Kasumi-1 (cell line): ENCODE results near the gene CGNL1.

Source experiments
- DNase-seq, 2 experiments: peaks; one replicate each; lab custom pipeline; 2025; lab: John Stamatoyannopoulos, UW

Gene CGNL1

DNA sequence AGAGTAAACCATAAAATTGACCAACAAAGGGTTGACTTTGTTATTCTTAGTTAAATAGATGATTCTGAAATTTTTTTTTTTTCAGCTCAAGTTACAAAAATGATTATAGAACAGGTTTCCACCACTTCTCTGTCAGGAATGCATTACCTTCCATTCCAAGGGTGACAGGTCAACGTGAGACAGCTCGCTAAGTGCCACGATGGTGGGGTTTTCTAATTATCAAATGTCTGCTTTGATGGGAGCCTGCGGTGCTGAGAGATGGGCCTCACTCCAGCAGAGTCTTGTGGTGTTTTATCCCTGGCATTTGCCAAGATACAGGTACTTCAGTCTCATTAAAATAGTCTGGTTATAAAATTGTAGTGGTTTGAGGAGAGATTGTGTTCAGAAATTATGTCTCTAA lies 80.3 kb downstream of the CGNL1 start:
- no peak for DNase-seq

DNA sequence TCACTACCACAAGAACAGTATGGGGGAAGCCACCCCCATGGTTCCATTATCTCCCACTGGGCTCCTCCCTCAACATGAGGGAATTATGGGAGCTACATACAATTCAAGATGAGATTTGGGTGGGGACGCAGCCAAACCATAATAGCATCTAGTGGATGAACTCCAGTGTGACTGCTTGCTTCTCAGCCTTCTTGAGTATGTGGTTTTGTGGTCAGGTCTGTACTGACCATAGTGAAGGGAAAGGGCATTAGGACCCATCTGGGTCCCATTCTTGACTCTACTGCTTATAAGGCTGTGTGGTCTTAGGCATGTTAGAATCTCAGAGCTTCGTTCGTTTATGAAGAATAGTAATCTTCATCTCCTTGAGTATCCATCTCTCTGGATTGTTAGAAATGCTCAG lies 81.4 kb downstream of the CGNL1 start:
- no peak for DNase-seq

DNA sequence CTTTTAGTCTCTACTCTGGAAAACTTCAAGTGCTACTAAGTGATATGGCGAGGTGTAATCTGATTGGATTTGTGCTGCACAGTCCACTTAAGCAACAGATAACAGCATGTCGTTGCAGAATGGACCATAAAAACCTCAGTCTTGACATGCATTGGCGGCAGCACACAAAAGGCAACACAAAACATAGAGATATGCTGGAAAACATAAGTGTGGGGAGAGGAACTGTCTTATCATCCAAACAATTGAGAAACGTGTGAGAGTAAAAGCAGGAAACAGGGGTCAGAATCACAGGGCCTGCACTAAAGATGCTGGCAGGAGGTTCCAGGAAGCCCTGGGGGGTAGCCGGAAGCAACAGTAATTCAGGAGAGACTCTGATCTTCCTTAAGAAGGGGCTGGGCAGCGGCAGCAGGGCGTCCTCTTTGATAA lies 82.1 kb downstream of the CGNL1 start:
- DNase-seq: no peak

DNA sequence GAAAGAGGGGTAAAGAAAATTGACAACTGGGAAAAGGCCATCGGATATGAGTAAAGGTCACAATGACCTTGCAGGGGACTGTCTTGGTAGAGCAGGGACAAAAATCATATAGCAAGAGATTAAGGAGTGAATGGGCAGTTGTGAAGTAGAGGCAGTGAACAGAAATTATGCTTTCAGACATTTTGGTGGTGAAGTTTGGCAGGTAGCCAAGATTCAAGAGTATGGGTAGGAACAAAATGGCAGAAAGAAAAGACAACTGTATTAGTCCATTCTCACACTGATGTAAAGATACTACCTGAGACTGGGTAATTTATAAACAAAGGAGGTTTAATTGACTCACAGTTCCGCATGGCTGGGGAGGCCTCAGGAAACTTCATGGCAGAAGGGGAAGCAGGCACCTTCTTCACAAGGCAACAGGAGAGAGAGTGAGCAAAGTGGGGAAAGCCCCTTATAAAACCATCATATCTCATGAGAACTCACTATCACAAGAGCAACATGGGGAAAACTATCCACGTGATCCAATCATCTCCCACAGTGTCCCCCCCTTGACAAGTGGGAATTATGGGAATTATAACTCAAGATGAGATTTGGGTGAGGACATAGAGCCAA lies 84.0 kb downstream of the CGNL1 start:
- no peak for DNase-seq

DNA sequence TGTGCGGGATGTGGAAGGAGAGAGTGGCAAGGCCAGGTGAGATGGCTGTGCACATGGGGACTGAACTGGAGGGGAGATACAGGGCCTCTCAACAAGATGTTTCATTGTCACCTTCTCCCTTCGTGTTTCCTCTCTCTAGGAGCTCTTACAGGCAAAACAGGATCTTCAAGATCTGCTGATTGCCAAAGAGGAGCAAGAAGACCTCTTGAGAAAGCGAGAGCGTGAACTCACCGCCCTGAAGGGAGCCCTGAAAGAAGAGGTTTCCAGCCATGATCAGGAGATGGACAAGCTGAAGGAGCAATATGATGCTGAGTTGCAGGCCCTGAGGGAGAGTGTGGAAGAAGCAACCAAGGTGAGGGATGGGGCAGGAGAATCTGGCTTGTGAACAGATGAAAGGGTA lies 85.2 kb downstream of the CGNL1 start:
- no peak for DNase-seq

DNA sequence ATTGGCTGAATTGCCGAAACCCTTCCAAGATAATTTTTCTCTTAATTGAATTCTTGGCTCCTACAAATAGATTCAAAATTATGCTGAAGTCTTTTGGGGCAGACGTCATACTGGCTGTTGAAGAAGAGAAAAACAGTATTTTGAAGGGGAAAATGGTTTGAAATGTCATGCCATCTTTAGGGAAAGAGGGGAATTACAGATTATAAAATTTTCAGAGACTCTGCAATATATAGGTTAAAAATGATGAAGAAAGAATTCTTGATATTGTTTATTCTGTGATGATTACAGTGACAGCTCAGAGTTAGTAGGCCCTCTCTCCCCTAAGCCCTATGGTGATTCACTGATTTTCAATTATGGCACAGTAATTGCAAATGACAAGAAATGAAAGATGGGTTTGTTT lies 86.1 kb downstream of the CGNL1 start:
- peak; percentile 19 to 32 for DNase-seq

DNA sequence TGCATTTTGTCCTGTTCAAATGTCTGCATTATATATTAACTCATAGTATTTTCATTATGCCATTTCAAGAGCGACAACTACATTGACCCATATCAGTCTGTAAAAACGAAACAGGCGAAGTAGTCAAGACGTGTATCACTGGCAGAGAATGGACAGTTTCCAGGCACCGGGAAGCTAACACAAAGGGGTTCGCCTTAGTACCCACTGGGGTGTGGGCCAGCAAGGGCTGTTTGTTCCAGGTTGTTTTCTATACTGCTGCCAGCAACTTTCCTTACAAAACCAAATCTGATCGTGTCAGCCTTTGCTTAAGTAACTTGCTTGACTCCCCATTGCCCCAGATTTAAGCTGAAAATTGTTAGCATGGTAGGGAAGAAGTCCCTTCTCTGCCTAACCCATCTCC lies 87.1 kb downstream of the CGNL1 start:
- DNase-seq: no peak

DNA sequence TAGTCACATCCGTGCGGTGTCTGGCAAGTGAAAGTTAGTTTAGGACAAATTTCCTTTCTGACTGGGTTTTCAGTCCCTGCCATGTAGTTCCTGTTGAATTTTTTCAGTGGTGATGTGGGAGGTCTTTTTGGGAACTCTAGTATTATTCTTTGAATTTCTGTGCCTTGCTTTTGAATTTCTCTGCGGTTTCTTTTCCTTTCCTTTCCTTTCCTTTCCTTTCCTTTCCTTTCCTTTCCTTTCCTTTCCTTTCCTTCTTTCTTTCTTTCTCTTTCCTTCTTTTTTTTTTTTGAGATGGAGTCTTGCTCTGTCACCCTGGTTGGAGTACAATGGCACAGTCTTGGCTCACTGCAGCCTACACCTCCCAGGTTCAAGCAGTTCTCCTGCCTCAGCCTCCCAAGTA lies 88.2 kb downstream of the CGNL1 start:
- DNase-seq: no peak

DNA sequence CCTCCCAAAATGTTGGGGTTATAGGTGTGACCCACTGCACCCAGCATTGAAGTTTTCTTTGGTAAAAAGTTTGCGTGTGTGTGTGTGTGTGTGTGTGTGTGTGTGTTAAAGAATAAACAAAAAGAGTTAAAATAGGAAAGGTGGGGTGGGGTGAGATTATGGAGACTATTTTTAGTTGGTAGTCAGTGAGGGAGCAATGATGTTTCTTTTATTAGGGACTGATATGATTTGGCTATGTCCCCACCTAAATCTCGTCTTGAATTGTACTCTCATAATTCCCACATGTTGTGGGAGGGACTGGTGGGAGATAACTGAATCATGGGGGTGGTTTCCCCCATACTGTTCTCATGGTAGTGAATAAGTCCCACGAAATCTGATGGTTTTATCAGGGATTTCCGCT lies 92.2 kb downstream of the CGNL1 start:
- no peak for DNase-seq

DNA sequence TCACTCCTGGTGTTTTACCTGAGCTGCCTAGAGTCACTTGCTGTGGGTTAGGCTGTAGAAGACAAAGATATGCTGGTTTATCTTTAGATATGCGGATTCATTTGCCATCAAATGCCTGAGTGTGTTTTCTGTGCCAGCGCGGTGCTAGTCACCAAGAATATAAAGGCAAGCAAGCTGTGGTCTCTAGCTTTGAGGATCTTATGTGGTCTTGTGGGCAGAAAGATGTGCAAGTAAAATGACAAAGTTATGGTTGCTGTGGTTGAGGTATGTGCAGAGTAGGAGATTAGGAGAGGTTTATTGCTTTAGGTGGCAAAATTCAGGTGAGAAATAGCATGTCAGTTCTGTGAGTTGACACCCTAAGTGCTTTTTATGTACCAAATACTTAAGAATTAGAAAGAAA lies 94.2 kb downstream of the CGNL1 start:
- no peak for DNase-seq

DNA sequence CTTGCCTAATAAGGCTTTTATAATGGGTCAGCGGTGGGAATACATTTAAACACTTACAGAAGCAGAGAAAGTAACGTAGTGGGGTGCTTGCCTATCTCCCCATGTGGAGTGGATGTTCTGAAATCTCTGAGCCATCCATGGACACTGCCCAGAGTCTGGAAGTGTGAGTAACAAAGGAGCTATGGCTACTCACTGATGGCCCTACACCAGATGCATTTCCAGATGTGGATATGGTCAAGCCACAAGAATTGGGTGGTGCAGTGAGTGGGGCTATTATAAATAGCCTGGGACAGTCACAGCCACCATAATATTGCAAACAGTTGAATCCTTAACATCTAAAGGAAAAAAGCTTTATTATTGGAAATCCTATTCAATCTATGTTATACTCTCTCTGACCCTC lies 96.6 kb downstream of the CGNL1 start:
- DNase-seq: no peak

DNA sequence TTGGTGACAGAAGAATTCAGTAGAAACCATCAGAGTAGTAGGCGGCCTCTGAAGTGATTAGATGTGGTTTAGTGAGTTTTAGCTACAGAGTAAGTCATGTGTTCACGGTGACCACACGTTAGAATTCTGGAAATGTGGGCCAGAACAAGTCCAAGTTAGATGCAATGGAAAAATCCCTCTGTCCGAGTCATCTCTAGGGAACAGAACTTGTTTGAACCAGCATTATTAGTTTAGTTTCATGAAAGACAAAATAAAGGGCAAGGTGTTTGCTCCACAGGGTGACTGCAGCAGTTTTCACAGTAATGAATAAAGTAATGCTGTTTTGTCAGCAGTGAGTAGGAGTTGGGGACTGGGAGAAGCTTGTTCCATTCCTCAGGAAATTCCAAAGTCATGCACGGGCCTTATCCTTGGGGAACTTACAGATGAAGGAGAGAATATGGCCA lies 100.2 kb downstream of the CGNL1 start:
- DNase-seq: no peak

DNA sequence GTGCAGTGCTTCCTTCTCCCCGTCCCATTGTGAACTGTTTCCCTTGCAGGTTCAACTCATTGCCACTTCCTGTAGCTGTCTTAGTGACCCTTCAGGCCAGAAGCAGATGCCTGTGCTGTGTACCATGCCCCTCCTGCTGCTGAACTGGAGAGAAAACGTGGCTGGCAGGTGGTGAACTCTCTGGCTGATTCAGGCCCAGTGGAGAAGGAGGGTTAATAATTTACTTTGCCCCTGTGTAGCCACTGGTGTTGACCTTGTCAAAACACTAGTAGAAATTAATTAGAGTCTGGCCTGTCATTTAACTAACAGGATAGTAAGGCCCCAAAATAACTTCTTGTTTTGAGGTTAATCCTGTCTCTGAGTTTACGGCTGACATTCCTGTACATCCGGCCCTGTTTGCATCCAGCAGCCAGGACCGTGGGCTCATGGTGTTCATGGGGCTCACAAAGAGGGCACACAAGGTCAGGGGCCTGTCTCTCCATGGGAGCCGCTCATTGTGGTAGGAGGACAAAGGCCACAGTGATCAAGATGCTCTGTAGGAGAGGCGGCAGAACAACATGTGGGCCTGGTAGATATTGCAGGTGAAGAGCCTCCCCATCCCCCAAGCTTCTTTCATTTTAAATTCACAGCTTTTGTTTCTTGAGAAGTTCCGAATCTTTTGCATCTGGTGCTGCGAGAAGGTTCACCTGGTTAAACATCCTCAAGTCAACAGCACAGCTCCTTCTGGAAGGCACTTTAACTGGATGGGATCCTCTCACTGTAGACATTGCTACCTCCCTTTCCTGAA lies 101.6 kb downstream of the CGNL1 start:
- DNase-seq: no peak

DNA sequence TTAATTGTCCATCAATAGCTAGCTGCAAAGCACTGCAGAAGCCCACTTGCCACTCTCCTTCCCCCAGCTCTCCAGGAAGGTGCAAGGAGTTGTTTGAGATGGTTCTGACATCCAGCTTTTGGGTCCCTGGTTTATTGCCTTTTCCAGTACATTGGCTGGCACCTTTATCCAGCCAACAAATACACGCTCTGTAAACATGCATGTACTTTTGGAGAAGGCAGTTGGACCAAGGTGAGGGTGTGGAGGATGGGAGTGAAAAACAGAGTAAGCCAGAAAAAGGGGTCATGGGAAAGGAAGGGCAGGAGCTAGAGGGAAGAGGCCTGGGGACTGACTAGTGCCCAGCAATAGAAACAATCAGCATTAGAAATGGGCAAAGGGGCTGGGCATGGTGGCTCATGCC lies 102.7 kb downstream of the CGNL1 start:
- DNase-seq: no peak

DNA sequence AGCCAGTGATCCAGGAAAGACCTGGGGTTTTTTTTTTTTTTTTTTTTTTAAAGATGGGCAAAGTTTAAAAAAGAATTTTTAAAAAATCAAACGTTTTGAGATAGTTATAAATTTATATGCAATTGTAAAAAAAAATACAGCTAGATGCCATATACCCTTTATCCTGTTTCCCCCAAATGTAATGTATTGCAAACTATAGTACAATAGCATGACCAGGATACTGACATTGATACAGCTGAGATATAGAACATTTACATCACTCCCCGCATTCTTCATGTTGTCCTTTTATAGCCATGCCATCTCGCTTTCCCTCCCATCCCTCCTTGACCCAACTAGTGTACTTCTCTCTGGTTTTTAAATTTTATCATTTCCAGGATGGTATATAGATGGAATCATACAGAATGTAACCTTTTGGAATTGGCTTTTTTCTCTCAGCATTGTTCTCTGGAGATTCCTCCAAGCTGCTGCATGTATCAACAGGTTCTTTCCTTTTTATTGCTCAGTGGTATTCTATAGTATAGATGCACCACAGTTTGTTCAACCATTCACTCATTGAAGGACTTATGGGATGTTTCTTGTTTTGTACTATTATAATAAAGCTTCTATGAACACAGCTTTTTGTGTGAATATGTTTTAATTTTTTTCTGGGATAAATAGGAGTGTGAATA lies 104.9 kb downstream of the CGNL1 start:
- DNase-seq: no peak

DNA sequence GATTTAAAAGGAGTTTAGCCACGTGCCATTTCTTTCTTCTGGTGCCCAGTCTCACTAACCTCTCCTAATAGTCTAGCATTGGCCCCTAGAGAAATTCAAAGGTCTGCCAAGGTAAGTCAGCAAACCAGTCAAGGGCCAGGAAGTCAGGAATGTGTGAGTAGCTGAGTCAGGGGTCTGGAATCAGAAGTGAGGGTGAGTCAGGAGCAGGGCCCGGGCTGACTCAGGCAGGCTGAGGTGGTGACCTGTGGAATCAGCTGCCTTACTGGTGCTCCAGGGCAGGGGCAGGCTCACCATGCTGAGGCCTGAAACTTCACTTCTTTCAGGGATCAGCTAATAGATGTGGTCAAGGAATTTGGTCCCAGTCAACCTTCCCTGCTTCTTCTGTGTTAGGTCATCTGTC lies 109.6 kb downstream of the CGNL1 start:
- DNase-seq: no peak

DNA sequence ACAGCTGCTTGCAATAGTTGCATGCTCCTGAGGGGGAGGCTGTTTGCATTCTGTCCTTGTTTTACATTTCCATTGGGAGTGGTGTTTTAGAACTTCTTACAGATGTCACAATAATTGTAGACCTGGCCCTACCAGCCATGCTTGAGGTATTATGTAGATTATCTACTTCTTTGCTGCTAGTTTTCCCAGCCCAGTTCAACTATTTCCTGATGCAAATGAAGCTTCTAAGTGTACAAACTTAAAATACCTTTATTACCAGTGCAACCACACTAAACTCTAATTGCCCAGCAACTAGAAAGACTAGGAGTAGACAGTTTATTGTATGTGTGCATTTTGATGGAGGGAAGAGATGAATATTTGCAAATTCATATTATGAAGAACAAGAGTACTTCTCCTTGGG lies 110.5 kb downstream of the CGNL1 start:
- no peak for DNase-seq

DNA sequence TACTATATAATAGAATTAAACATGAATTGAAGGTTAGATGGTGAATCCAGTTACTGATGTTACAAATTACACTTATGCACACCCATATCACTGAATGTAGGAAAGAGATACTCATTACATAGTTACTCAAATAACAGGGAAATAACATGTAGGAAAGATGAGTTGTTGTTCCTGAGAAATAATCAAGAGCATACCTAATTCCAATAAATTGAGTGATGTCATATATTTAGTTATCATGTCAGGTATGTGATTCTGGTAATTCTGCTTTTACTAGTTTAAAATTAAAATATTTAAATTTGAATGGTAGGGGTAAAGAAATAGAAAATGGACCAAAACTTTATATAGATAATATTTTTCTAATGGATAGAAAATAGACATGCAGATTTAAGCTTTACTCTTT lies 112.8 kb downstream of the CGNL1 start:
- DNase-seq: no peak

DNA sequence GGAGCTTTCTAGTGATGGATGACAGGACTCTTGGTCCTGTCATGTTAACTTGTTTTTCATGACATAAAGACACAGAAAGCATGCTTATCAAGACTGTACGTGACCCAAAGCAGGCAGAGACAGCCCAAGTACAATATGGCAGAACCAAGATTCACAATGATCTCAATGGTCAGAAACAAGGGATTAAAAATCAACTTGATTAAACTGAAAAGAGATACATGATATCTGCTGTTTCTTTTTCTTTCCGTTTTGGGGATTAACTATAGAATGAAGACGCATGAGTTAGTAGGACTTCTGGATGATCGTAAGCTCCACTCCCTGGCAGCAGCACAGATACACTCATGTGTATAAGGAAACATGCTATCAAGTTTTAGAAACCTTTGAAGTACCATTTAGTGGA lies 117.0 kb downstream of the CGNL1 start:
- no peak for DNase-seq

DNA sequence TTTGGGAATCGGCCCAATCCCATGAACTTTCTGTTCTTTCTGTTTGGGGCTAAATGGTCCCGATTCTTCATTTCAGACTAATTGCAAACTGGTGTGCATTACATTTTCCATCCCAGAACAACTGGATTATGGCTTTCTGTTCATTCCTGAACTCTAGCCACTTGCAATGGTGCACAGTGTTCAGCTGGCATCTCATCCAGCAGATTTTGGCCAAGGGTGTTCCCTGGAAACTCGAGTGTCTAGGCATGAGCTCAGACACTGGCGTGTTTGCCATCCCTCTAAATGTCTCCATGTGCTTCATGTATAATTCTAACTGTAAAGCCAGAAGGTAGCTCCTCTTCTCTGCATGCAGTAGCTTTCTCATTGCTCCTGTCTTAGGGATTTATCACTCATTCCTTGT lies 118.3 kb downstream of the CGNL1 start:
- DNase-seq: no peak

DNA sequence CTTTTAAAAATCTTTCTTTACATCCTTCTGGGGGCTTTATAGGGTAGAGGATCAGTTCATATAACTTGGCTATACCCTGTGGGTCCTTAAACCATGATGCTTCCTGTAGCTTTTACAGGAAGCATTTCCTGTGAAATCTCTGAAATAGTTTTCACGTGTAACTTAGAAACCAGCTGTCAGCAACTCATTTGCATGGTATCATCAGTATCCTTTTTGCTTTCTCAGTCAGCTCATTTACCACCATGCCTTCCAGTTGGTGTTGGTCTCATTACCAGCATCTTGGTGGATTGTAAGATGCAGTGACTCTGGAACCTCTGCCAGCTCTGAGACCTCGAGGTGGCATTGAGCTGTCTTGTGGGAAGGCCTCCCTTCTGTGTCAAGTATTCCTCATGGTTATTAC lies 118.7 kb downstream of the CGNL1 start:
- no peak for DNase-seq

DNA sequence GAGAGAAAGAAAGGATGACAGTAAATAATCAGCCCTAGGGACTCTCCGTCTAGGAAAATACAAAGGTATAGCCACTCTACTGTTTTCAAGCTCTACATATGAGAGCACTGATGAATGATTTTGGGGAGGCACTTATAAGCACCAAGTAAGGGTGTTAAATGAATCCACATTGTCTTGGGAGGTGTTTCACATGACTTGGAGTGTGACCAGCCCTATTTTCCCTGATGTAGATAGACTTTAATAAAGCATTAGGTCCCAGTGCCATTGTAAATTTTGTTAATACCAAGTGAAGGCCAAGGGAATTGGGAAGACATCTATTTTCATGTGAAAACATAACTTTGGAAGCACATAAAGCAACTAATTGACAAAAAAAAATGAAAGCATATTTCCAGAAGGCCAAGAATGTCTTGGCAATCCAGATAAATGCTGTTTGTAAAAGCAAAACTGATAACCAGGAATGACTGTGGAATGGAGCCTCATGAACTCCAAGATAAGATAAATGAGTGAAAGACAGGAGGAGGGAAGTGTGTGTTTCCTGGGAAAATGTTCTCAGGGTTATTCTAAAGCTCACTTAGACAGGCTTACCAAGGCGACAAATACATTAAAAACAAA lies 119.4 kb downstream of the CGNL1 start:
- no peak for DNase-seq

DNA sequence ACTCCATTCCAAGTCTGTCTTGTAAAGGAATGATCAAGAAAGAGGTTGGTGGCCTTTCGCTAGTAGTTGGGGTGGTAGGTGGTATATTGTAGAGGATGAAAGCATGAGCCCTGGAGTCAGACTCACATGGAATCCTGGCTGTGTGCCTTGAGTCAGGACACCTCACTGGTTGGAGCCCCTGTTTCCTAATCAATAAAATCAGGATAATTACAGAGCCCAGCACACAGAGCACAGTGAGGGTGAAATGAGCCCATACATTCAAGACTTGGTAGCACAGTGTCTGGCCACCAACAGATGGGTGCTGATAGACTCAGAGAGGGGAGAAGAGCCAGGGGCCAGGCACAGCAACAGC lies 120.3 kb downstream of the CGNL1 start:
- no peak for DNase-seq
